NCI-H510A (cell line): Measurements from ENCODE around the gene SP9.

Experiments used
- DNase-seq: peaks from one replicate; lab custom pipeline; 2025; lab: John Stamatoyannopoulos, UW

The SP9 gene

DNA sequence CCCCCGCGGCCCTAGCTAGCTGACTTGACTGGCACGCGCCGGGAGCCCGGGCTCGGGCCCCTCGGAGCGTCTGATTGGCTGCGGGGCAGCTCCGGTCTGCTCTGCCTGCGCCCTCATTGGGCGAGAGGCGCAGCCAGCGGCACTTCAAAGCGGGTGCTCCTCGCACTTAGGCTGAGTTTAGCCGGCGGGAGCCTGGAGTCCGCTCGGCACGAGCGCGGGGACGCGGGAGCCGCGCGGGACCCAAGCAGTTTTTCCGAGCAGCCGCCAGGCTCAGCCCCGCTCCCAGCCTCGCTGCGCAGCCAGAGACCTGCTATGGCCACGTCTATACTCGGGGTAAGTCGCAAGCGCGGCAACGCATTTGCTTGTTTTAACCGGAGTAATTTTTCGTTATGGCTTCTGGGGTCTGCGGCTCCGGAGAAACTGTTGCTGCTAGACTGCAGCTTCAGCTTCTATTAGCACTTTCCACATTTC, at the start of gene SP9:
Gene SP9 (plus strand): TSS at position 174 of the 471 bp plus-strand sequence. CDS start 139 bp downstream, at position 313.
- DNase-seq = peak; percentile 96

- DNase-seq = no peak
These were observed 48.6 kb upstream of the SP9 start for GRCh38 chr2:174286172-174286571.

GRCh38 chr2:174292908-174293307, 41.8 kb upstream of the SP9 start:
- DNase-seq = no peak

- no peak for DNase-seq
These were observed 34.6 kb upstream of the SP9 start for GRCh38 chr2:174300114-174300513.

DNA sequence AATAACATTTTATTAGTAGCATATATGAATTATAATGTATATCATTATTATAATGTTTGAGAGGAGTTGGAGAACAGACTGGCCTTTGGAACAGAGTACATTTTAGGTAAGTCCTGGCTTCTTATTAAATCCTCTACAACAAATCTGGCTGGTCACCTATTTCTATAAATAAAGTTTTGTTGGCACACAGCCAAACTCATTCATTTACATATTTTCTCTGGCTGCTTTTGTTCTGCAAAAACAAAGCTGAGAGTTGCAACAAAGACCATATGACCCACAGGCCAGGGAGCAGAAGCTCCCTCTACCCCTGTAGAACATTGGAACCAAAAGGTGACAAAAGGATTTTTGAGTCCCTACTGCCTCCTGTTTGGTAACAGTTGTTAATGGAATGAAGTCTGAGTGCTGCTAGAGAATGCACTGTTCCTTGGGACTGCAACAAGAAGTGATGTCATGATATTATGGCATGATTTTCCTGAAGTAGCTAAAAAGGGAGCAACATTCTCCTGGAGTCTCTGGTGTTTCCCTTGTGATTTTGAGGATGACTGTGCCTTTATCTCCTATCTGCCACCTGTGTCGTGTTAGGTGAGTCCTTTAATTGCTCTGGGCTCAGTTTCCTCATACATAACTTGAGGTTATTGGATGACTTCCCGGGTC, 22.0 kb upstream of the SP9 start:
- DNase-seq = no peak

DNA sequence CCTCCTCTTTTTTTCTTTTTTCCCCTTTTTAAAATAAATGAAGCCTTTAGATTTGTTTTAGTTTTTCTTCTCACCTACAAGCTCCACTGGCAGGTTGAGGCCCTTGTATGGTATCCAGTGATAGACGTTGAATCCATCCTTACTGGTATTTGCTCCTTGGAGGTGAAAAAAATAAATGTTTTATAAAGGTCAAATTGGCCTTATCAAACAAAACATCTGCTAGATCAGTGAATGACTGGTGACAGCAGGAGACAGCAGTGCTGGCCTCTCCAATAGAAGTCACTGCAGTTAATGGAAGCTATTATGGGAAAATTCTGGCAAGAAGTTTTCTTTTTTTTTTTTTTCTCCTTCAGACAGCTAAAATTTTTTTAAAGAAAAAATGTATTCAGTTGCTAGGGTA, 12.6 kb upstream of the SP9 start:
- DNase-seq = no peak

DNA sequence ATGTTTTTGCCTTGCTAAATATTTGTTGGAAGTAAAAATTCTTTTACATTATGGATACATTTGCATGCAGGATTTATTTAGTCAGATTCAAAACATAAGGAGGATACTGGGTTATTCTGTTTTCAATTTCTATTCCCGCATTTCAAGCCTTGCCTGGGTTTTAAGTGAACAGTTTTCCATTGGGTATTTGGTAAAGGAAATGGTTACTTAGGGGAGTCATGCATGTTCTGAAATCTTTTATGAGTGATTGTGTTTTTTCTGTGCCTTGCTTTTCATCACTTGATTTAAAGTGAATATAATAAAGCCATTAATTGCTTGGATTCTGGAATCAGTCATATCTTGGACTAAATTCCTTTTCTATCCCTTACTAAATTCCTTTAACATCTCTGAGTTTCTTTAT, 12.0 kb upstream of the SP9 start:
- DNase-seq = no peak

GRCh38 chr2:174324530-174324929, 10.2 kb upstream of the SP9 start:
- DNase-seq = no peak

DNA sequence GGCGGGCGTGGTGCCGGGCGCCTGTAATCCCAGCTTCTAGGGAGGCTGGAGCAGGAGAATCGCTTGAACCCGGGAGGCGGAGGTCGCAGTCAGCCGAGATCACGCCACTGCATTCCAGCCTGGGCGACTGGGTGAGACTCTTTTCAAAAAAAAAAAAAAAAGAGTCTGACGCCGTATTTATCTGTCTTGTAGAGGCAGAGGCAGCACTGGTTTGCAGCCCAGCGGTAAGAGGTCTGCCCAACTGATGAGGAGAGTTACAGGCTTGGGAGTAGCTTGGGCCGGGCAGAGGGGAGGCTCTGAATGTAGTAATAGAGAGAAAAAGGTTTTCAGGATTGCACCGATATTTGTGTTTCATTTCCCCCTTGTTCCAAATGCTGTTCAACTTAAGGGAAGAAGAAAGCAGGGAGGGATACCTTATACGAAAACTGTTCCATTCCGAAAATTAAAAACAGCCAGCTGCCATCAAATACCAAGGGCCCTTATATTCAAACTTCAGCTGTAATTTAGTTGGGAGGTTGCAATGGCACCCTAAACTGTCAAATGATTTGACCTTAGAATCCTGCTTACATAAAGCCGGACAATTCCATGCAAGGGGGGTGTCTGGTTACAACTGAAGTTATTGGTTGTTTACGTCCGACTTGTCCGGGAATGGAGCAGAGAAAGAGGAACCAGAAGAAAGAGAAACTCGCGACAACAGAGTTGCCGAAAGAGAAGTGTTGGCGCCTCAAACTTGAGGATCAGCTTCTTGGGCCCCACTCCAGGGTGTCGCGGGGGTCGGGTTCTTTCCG, 9.2 kb upstream of the SP9 start:
- no peak for DNase-seq

GRCh38 chr2:174326161-174327020, 8.4 kb upstream of the SP9 start:
- no peak for DNase-seq

DNA sequence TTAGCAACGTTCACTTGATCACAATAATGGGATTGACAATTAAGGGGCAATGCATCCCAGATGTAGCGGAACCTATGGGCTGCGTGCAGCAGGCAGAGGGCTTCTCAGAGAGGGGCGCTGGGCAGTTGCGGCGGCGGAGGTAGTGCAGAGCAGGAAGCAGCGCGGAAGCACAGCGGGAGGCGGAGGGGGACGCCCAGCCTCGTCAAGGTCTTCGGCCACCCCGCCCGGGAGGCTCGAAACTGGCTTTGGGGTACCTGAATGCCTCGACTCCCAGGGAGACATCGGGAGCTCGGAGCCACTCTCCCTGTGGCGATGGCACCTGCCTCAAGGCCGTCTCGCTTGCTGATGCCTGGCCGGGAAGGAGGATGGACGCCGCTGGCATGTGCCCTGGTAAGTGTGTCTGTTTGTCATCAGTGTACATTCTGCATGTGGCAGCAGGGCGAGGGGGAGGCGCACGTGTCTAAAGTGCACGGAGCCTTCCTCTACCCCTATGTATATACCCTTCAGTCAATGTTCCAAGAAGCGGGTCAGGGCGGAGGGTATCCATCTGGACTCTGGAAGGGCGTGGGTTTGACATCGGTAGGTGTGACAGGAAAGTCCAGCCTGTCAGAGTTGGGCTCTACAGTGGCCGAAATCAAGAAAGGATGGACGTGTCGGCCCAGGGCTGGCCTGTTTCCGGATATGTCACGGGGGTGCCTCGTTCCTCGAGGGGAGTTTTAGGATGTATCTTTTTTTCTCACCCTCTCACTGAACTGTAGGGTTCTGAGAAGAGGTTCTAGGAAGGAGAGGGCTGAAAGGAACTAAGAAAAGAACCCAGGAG, 7.5 kb upstream of the SP9 start:
- no peak for DNase-seq

DNA sequence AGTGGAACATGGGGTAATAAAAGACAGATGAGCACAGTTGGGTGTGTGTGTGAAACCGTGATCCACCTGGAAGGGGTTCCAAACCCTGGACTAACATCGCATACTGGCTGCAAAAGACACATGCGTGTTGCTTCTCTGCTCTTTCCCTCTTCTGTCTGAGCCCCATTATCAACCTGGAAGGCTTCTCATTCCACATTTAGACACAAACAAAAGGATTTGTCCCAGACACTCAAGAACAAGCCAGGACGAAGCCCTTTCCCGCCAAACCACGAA, 7.0 kb upstream of the SP9 start:
- DNase-seq = no peak

GRCh38 chr2:174328114-174328960, 6.4 kb upstream of the SP9 start:
- no peak for DNase-seq

GRCh38 chr2:174328961-174329715, 5.6 kb upstream of the SP9 start:
- no peak for DNase-seq

DNA sequence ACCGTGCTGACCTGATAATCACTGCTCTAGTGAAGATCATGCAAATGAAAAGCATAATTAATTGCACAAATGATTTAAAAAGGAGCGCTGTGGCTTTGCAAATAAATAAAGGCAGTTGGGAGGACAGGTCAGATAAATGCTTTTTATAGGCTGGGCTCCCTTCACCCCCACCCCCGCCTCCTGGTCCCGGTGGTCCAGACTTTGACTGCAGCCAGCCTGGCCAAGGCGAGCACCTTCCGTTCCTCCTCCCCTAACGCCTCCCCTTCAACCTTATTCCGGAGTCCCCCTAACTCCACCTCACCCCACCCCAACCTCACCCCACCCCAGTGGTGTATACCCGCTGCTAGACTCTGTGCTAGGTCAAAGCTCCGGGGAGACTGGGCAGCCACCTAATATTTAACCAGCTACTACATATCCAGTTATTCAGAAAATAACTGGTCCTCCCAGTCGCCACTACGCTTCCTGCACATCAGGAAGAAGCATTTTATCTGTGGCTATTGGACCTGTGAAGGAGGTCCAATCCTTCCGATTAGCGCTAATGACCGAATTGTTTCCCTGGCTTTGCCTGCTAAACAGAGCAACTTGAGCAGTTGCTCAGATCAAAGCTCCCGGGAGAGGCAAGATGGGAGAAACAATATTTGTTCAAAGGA, 3.7 kb upstream of the SP9 start:
- no peak for DNase-seq

GRCh38 chr2:174331595-174332216, 3.0 kb upstream of the SP9 start:
- no peak for DNase-seq

GRCh38 chr2:174332217-174332963, 2.4 kb upstream of the SP9 start:
- peak; percentile 62 for DNase-seq

DNA sequence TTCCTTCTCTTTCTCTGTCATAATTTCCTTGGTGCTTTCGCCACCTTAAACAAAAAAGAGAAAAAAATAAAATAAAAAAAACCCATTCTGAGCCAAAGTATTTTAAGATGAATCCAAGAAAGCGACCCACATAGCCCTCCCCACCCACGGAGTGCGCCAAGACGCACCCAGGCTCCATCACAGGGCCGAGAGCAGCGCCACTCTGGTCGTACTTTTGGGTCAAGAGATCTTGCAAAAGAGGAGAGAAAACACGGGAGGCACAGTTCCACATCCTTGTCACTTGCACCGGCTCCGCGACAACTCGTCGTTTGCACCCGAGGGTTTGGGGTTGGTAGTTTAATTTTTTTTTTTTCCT, 1.8 kb upstream of the SP9 start:
- no peak for DNase-seq
